HFFc6 (cell line): ENCODE data around the gene DHX35. TPM values are rescaled to one million over a fixed set of nuclear protein-coding genes. Genes with fewer than 3 reads are reported as not detected.

Experiments used
- DNase-seq: peaks from one replicate; pipeline ENCODE4 v3.0.0-alpha.2; 2018
- H3K27ac Mint-ChIP-seq: 2 replicates; pipeline ENCODE4 v1.8.0; 2020; ENCODE audit warnings: mild to moderate bottlenecking, mixed read lengths
- H3K27me3 Mint-ChIP-seq: 2 replicates; pipeline ENCODE4 v1.8.0; 2021; ENCODE audit warnings: mild to moderate bottlenecking, moderate library complexity, mixed read lengths; ENCODE audit not compliant: insufficient read depth
- H3K36me3 Mint-ChIP-seq: 2 replicates; pipeline ENCODE4 v1.8.0; 2021; ENCODE audit warnings: low read depth, mixed read lengths
- H3K4me1 Mint-ChIP-seq: 2 replicates; pipeline ENCODE4 v1.8.0; 2020; ENCODE audit warnings: low read depth, mixed read lengths
- H3K4me3 Mint-ChIP-seq: 2 replicates; pipeline ENCODE4 v1.8.0; 2020; ENCODE audit warnings: mild to moderate bottlenecking, moderate library complexity, mixed read lengths
- H3K9me3 Mint-ChIP-seq: 2 replicates; pipeline ENCODE4 v1.8.0; 2020; ENCODE audit warnings: mild to moderate bottlenecking, mixed read lengths
- total RNA-seq, 6 experiments: library from RNA; stranded (reverse); fragmentation: NEBNext Ultra II Directional; extraction: Animal tissue kit (Norgen Biotek cat#: 25700); gene quantifications; 2 replicates in 1 of 6; 3 replicates in 5 of 6; pipeline ENCODE4 v1.2.3, GENCODE V29; 2021
- TF ChIP-seq, protein P1 (sequence below): fragments of 200-600 bp; sonication (generic); IDR thresholded peaks from 2 replicates; pipeline ENCODE4 v1.5.0; 2021; ENCODE audit warnings: antibody characterized with exemption, mild to moderate bottlenecking

DHX35 gene
- total RNA-seq, 6 experiments from 2014 or later = 5.7 to 7.6 (median 6.8) TPM

DNA sequence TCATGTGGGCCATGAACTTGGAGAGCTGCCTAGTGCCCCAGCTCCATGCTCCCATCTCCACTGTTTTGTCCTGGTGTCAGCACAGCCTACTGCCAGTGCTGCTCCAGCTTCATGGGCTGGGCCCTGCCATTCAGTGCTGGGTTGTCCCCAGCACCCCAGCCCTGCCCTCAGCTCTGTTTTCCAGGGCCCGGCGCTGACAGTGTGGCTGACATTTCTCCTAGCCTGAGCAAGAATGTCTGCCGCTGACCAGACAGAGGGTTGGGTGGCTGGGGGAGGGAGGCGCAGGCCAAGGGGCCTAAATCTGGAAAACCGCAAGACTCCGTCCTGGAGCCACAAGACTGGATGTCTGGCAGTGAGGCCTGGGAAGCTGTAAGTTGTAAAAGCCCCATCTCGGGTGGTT is 78.9 kb downstream of the DHX35 start:
- Mint-ChIP-seq H3K27ac (no peak overlapping the region), H3K4me1 (peaks cover 22% of the 10 kb centered on the region), H3K36me3 (peaks cover 28% of the 10 kb centered on the region), H3K4me3 (no peak overlapping the region), H3K9me3 (no peaks in the 10 kb centered on the region), H3K27me3 (peaks cover 3% of the 10 kb centered on the region; the same call in 1 of the 2 replicates)
- TF ChIP-seq, protein P1, sequence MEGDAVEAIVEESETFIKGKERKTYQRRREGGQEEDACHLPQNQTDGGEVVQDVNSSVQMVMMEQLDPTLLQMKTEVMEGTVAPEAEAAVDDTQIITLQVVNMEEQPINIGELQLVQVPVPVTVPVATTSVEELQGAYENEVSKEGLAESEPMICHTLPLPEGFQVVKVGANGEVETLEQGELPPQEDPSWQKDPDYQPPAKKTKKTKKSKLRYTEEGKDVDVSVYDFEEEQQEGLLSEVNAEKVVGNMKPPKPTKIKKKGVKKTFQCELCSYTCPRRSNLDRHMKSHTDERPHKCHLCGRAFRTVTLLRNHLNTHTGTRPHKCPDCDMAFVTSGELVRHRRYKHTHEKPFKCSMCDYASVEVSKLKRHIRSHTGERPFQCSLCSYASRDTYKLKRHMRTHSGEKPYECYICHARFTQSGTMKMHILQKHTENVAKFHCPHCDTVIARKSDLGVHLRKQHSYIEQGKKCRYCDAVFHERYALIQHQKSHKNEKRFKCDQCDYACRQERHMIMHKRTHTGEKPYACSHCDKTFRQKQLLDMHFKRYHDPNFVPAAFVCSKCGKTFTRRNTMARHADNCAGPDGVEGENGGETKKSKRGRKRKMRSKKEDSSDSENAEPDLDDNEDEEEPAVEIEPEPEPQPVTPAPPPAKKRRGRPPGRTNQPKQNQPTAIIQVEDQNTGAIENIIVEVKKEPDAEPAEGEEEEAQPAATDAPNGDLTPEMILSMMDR = no peak
- DNase-seq = no peak

DNA sequence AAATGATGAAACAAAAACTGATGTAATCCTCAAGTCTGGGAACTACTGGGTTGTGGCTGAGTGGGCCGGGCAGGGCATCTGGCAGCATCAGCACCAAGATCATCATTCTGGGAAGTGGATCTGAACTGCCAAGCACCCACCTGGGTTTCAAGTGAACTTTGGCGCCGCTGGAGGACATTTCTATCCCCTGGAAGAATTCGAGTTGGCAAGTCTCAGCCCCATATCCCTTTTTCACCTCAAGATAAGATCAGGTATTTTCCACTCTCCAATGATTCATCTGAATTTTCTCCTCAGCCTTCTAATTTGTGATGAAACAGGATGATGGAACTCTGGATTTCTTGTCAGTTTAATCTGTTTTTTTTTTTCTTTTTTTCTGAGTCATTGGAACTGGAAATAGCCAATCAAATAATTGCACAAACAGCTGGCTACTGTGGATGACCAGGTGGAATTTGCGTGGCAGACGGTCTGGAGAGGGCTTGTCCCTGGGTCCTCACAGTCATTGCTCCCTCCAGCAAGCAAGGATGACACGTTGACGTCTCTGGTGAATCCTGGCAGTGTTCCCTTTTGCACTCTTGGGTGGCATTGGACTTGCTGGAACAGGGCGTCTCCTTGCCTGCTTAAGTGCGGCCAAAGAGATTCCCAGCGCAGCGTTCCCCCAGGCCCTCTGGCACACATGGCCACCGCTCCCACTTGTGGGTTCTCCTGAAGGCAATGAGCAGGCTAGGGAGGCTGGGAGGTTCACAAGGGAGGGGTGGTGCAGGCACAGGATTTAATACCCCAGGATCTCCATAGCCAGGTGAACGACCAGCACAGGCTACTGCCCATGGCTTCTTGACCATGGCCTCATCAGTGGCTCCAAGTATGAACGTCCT is 80.4 kb downstream of the DHX35 start:
- Mint-ChIP-seq H3K4me3 (no peak overlapping the region; the same call in 1 of the 2 replicates), H3K27me3 (peaks cover 3% of the 10 kb centered on the region), H3K4me1 (peaks cover 15% of the 10 kb centered on the region), H3K9me3 (no peaks in the 10 kb centered on the region), H3K36me3 (peaks cover 19% of the 10 kb centered on the region), H3K27ac (peak overlapping the region; percentile 73)
- TF ChIP-seq, protein P1 = no peak
- DNase-seq = peak; percentile 76

DNA sequence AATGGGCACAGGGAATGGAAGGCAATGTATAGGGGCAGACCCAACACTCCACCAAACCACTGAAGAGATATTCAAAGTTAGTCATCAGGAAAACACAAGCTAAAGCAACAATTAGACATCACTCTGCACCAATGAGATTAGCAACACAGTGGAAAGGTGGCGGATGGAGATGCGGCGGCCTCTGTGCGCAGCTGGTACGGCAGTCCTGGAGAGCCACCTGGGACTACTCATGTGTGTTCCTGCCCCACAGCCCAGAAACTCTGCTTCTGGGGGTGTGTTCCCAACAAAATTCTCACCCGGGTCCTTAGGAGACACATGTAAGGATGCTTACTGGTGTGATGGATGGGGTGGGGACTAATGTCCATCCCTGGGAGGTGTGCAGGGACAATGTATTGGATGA is 82.4 kb downstream of the DHX35 start:
- peaks cover 8% of the 10 kb centered on the region for H3K36me3 Mint-ChIP-seq
- H3K27me3 Mint-ChIP-seq = peaks cover 3% of the 10 kb centered on the region
- peaks cover 18% of the 10 kb centered on the region for H3K4me1 Mint-ChIP-seq
- DNase-seq = no peak
- H3K9me3 Mint-ChIP-seq = no peaks in the 10 kb centered on the region
- no peak overlapping the region for H3K27ac Mint-ChIP-seq
- no peak overlapping the region for H3K4me3 Mint-ChIP-seq
- TF ChIP-seq, protein P1 = no peak

DNA sequence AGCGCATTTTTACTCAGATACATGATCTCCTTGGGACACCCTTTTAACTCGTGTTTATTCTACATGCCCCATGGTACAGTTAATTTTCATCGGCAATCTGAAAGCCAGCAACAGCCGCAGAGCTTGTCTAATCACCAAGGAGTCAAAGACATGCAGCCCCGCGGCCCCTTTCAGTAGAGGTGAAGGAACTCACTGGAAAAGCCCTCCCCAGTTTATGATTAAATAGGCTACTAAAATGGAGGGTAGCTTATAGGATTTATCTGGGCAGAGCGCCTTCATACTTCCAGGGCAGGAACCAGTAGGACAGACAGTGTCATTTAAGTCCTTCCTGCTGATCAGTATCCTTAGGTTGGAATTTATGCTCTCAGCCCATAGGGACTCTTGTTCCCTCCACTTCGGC is 83.5 kb downstream of the DHX35 start:
- Mint-ChIP-seq H3K27ac (no peak overlapping the region), H3K27me3 (peaks cover 3% of the 10 kb centered on the region), H3K4me3 (no peak overlapping the region), H3K9me3 (no peaks in the 10 kb centered on the region), H3K4me1 (peaks cover 21% of the 10 kb centered on the region), H3K36me3 (peaks cover 8% of the 10 kb centered on the region)
- TF ChIP-seq, protein P1 = no peak
- DNase-seq = no peak

DNA sequence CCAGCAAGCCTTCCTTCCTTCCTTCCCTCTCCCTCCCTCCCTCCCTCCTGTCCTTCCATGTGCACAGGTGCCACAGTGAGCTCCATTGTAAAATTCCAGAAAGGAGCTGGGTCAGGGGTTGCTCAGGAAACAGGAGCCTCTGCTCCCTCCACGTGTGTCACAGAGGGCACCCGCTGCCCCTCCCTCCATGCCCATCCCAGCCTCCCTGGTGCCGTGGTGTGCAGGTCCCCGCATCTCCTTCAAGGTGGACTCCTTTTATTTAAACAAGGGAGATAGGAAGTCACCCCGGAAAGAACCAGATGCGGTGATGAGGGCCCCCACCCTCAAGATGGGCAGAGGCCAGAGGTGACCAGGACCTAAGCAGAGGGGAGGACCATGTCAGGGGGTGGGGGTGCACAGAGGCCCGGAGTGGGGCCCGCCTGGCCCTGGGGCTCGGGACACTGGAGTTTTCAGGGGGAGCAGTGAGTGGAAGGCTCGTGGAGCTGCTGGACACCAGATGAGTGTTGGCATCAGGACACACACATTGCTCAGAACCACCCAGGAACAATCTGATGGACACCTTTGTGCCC is 85.4 kb downstream of the DHX35 start:
- no peaks in the 10 kb centered on the region for H3K9me3 Mint-ChIP-seq
- H3K4me1 Mint-ChIP-seq = peaks cover 15% of the 10 kb centered on the region
- peaks cover 2% of the 10 kb centered on the region for H3K27me3 Mint-ChIP-seq
- no peak for DNase-seq
- no peak overlapping the region for H3K27ac Mint-ChIP-seq
- TF ChIP-seq, protein P1 = no peak
- peaks cover 8% of the 10 kb centered on the region for H3K36me3 Mint-ChIP-seq
- H3K4me3 Mint-ChIP-seq = no peak overlapping the region
